Ecto neural progenitor cell (in vitro differentiated cells): ENCODE data around the gene COQ10A.
"Not testable (repeated sequence)": the region's sequence is repeated elsewhere in the genome, so short reads cannot be mapped to it uniquely, and the experiment has no call there.

Experiments
- DNase-seq: peaks from one replicate; pipeline ENCODE4 v3.0.0-alpha.2; 2018; ENCODE audit warnings: low spot score

Gene COQ10A

DNA sequence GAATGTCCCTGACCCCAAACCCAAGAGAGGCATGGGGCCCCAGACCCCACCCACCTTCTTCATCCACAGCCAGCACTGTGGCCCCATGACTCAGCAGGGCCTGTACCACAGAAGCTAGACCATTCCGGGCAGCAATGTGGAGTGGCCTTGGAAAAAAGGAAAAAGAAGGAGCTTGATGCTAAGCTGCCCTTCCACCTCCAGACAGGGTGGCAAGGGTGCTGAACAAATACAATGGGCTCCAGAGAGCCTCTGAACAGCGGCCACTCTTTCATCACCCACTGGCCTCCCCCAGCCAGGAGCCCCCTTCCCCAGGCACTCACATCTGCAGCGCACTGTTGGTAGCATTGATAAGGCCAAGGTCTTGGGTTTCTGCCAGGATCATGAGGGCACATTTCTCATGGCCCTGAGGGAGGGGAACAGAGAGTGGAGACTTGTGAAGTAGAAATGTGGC lies 23.0 kb upstream of the COQ10A start:
- no peak for DNase-seq

- DNase-seq = no peak
Measured at GRCh38 chr12:56244494-56244893, 22.2 kb upstream of the COQ10A start.

DNA sequence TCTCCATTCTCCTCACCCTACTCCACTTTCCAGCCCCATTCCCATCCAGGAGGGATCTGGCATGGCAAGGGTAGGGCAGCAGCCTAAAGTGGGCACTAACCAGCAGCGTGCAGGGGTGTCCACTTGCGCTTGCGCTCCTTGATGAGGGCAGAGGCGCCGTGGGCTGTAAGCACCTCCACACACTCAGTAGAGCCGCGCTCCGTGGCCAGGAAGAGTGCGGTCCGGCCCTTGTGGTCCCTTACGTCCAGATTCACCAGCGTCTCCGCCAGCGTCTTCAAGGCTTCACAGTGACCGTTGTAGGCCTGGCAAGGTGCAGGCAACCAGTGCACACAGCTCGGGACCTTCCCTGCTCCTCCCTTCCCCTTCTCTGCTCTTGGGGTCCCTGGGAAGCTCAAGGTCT lies 18.8 kb upstream of the COQ10A start:
- DNase-seq = no peak

DNA sequence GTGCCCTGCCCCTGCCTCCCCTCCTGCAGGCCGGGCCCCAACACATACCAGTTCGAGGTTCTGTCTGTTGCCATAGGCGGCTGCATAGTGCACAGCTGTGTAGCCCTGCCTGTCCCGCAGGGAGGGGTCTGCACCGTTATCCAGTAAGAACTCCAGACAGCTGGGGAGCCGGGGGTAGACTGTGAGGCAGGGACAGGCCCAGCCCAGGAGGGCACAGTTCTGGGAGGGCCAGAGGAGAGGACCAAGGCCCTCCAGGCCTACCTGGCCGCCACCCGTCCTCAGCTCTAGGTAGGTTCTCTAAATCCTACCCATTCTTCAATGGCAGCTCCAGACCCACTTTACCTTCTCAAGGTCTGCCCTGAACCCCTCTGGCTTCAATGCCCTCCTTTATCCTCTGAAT lies 18.0 kb upstream of the COQ10A start:
- no peak for DNase-seq

GRCh38 chr12:56252649-56253048 lies 14.1 kb upstream of the COQ10A start:
- DNase-seq = no peak

GRCh38 chr12:56253091-56253490 lies 13.7 kb upstream of the COQ10A start:
- no peak for DNase-seq

GRCh38 chr12:56255671-56256070 lies 11.1 kb upstream of the COQ10A start:
- no peak for DNase-seq

- DNase-seq = no peak
Measured at GRCh38 chr12:56256326-56256960, 10.3 kb upstream of the COQ10A start.

- no peak for DNase-seq
Measured at GRCh38 chr12:56257071-56257470, 9.7 kb upstream of the COQ10A start.

GRCh38 chr12:56257491-56258067 lies 9.2 kb upstream of the COQ10A start:
- peak; percentile 77 for DNase-seq

DNA sequence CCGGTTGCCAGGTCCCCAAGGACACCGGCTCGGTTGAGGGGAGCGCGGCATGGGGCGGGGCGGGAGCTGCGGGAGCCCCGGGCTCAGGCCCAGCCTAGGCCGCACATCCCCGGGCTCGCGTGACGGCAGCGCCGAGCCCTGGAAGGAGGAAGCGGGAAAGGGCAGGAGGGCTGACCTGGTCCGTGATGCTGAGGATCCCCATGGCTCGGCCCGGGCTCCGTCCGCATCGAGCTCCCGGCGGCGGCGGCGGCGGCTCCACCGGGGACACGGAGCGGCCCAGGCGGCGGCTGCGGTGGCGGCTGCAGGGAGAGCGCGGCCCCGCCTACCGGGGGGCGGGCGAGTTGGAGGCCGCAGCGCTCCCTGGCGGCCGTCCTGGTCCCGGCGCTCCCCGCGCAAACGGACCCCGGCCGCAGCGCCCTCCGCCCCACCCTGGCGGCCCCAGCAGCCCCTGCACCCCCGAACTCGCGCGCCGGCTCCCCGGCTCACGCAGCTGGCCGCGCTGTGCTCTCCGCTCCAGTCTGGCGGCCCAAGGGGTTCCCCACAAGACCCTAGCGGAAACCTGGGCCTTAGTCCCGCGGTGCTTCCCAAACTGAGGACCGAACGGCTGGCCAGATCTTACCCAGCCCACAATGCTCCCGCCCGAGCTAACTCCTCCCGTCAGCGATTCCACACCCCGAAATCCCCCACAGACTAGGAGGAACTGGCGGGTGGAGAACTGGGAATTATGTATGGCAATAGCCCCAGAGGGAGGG lies 8.5 kb upstream of the COQ10A start, which contains the start of gene ANKRD52:
Gene ANKRD52, minus strand, starts transcription at position 317 of the 752 bp plus-strand sequence. Its CDS starts 115 bp downstream, at position 202.
- DNase-seq = peak; percentile 93

DNA sequence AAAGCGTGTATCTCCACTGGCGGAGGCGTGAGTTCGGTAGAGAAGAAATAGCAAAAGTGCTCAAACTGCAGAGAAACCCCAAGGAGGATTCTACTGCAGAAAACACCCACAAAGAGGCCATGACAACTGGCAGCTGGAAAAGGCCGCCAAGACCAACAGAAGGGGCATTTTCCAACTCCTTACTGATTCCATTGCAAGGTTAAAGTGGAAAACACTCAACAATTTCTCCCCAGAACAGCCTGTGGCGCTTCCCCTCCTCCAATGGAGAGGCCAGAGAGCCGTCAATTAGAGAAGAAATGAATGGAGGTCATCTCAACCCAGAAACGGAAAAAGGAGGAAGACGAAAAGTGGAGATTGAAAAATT lies 7.9 kb upstream of the COQ10A start:
- DNase-seq = no peak

GRCh38 chr12:56260380-56260779 lies 6.4 kb upstream of the COQ10A start:
- DNase-seq = no peak

DNA sequence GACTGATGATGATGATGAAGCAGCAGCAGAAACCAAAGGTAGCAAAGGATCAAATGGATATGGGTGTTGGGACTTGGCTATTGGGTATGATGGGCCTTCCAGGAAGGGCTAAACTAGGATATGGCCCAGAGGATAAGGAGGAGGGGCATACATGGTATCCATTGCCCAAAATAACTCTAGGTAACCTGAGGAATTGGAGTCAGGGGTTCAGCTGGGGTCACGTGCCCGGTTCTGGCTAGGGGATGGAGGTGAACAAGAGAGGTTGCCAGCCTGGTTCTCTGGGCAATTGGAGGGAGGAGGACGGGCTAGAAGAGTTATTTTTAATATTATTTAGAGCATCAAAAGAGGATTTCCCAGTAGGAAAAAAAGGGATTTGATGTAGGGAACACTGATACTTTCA lies 5.8 kb upstream of the COQ10A start:
- no peak for DNase-seq

GRCh38 chr12:56261503-56262232 lies 5.1 kb upstream of the COQ10A start:
- no peak for DNase-seq

DNA sequence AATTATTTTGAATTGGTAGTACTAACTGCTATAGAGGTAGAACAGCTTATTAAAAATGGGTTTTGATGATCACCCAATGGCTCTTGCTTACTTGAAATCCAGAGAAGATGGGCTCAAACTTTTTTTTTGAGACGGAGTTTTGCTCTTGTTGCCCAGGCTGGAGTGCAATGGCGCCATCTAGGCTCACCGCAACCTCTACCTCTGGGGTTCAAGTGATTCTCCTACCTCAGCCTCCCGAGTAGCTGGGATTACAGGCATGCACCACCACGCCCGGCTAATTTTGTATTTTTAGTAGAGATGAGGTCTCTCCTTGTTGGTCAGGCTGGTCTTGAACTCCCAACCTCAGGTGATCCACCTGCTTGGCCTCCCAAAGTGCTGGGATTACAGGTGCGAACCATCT lies 3.8 kb upstream of the COQ10A start:
- not testable (repeated sequence) for DNase-seq

DNA sequence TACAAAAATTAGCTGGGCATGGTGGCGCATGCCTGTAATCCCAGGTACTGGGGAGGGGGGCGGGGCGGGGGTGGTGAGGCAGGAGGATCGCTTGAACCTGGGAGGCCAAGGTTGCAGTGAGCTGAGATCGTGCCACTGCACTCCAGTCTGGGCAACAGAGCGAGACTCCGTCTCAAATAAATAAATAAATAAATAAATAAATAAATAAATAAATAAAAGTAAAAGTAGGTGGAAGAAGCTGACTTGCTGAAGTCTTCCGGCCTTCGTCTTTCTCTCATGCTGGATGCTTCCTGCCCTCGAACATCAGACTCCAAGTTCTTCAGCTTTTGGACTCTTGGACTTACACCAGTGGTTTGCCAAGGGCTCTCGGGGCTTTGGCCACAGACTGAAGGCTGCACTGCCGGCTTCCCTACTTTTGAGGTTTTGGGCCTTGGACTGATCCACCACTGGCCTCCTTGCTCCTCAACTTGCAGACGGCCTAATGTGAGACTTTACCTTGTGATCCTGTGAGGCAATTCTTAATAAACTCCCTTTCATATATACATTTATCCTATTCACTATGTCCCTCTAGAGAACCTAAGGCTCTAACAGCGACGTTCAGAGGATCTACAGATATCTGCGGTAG lies 562 bp upstream of the COQ10A start:
- DNase-seq = not testable (repeated sequence)

- no peak for DNase-seq
Measured at GRCh38 chr12:56267443-56268071, 815 bp downstream of the COQ10A start.

DNA sequence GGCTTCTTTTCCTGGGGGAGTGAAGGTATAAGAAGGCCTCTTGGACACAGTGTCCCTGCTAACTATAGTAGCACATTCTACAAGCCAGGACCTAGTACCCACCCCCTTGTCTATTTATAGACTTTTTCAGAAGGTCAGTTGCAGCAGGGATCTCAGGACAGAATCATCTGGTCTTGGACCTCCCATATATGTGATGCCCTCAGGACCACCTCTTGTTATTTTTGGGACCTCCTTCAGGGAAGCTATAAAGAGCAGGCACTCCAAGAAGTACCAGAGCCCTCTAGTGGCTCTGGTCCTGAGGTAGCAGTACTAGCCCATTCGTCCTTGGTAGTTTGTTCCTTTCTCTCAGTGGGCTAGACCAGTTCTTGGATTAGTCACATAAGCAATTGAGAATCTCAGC lies 4.3 kb downstream of the COQ10A start:
- no peak for DNase-seq

DNA sequence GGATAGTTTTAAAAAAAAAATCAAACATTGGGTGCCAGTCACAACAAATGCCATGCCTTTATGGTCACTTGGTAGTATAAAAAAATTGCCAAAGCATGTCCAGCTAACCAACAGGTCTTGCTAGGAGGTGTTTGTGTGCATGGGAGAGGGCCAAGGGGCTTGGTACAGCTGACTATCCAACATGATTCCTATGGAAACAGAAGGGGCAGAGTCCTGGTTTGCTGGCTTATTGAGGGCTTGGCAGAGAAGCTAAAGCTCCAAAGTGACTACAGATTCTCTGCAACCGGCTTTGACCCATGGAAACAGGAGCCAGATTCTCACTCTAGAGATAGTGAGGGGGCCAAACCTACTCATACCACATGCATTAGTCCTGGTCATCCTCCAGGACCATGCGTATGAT lies 5.7 kb downstream of the COQ10A start:
- DNase-seq = not testable (repeated sequence)

GRCh38 chr12:56274299-56274698 lies 7.6 kb downstream of the COQ10A start:
- DNase-seq = no peak

GRCh38 chr12:56278905-56279304 lies 12.2 kb downstream of the COQ10A start:
- no peak for DNase-seq
